ENCODE results near the gene PTPN2.

Gene PTPN2

DNA sequence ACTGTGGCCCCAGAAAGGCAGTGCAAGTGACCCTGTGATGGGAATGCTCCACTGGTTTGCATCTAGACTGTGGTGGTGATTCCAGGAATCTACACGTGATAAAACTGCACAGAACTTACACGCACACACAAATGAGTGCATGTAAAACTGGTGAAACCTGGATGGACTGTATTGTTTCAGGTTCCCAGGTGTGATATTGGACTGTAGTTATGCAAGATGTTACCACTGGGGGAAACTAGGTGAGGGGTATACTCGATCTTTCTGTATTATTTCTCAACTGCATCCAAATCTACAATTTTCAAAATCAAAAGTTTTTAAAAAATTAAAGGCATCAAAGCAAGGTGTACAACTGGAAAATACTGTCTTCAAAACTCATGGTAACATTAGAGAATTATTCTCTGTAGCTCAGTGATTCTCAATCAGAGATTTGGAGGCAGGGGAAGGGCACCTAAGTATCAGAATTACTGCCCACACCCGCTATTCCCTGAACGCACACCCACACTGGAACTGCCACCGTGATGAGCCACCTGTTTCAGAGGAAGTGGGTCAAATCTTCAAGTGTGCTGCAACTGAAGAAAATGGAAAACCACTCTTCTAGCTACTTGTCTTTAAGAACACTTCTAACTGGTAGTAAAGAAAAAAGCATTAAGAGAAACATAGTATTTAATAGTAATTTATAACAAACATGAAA lies 26.7 kb downstream of the PTPN2 start:
- no peak for DNase-seq

DNA sequence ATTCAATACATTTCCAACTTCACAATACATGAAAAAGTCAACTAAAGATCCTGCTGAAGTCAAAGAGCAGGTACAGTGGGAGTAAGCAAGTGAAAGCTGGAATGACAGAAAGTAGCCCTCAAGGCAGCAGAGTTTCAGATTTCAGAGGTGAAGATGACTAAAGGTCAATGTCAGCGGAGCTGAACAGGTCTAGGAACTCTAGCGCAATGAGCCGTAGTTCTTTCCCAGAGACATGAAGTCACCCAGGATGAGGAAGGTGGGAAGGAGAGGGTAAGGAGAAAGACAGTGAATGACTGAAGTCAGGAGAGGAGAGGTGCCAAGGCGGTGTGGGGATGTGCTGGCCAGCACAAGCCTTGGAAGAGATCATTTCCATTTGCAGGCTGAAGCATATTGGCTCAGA lies 28.1 kb downstream of the PTPN2 start:
- no peak for DNase-seq

DNA sequence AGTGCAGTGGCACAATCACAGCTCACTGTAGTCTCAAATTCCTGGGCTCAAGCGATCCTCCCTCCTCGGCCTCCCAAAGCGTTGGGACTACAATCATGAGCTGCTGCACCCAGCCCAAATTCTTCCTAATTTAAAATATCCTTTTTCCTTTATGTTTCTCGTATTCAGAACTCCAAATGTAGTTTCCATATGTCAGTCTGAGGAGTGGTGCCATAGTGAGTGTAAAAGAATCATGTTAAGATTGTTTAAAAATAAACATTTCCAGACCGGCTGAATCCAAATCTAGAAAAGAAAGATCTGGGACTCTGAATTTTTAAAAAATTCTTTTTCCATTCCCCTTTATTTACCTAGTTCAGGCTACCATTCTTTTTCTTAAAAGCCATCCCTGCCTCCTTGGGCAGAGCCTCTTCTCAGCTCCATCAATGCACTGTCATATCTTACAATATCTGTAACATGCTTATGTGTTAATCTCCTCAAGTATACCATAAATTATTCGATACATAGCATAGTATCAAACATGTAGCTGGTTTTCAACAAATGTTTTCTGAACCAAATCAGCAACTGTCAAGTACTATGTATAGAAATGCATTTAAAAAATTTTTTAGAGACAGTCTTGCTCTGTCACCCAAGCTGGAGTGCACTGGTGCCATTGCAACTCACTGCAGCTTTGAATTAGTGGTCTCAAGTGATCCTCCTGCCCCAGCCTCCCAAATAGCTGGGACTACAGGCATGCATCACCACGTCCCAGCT lies 31.3 kb downstream of the PTPN2 start:
- DNase-seq = no peak

- DNase-seq = no peak
Measured at GRCh38 chr18:12851716-12852115, 32.3 kb downstream of the PTPN2 start.

DNA sequence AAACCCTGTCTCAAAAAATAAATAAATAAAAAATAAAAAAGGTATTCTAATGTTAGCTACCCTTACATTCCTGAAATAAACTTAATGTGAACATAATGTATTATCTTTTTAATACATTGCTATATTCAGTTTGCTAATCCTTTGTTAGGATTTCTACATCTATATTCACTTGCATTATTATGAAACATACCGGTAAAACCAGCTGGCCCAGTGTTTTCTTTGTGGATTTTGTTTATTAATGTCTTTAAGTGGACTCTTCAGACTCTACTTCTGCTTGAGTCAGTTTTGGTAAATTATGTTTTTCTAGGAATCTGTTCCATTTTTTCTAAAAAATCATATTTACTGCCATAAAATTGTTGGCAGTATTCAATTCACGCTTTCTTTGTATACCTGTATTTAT lies 34.5 kb downstream of the PTPN2 start:
- no peak for DNase-seq

- DNase-seq = no peak
Measured at GRCh38 chr18:12848405-12848804, 35.6 kb downstream of the PTPN2 start.

DNA sequence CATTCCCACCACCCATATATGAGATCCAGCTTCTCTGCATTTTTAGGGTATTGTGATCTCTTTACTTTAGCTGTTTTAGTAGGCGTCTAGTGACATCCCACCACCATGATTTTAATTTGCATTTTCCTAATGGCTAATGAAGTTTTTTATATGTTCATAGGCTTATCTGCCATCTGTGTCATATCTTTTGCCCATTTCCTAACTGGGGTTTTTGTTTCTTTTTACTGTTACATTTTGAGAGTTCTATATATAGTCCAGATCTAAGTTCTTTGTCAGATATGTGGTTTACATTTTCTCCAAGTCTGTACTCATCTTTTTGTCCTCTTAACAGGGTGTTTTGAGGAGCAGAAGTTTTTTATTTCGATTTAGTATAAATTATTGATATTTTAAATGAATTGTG lies 39.6 kb downstream of the PTPN2 start:
- DNase-seq = no peak

DNA sequence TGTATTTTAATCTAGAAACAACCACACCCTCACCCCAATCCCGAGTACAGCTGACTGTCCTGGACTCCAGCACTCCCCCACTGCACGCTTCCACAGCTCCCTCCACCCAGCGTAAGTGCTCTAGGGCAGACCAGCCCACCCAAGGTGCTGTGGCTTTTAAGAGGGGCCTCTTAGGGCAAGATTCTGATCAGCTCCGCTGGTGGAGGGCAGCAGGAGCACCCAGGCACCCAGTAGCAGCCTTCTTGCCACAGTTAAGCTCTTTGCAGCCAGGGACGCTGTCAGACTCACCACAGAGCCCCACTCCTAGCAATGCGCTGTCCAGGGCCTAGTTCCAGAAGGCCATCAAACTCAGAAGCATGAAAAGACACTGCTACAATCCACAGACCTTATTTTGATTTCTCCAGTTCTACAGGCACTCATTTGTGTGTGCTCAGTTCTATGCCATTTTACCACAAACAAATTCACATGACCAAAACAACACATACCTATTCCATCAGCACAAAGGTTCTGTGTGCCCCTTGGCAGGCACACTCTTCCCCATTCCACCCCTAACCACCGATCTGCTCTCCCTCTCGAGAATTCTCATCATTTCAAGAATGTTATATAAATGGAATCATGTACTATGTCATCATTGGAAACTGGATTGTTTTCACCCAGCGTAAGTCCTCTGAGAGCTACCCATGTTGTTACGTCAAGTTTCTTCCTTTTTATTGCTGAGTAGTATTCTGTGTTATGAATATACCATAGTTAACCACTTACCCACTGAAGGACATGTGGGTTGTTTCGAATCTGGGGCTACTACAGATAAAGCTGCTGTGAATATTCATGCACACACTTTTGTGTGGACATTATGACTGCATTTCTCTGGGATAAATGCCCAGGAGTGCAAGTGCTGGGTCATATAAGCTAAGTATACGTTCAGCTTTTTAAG lies 40.4 kb downstream of the PTPN2 start:
- DNase-seq = no peak

DNA sequence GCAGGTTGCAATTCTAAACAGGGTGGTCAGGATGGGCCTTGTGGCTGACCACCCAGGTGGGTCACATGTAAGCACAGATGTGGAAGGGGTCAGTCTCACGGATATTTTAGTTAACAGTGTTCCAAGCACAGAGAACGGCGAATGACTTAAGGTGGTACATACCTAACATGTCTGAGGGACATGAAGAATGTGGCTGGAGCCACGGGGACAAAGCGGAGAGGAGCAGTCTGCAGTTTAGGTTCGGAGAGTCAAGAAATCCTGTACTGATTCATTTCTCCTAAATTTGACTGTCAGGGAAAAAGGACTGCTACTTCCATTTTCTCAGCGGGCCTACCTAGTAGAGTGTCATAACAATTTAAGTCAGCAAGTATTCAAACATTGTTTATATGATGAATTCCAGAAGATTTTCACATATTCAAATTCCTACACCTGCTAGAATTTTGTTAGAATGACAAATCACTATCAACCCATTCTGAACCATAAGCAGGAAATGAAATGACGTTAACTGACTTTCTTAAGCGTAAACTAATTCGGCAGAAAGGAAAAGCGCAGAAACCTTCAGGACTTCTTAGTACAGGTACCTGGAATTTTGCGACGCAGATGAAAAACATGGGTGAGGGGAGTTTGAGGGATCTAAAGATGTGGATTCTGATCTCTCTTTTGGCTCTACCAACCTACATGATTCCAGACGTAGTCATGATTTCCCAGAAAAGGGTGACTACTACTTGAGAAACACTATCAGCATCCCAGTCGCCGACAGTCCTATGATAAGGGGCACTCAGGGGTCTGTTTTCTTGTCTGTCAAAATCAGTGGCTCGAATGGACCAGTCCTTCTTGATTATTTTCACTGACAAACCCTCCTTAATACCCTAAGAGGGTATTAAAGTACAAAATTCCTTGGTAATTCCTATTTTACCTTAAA lies 41.3 kb downstream of the PTPN2 start:
- no peak for DNase-seq

GRCh38 chr18:12841070-12841469 lies 43.0 kb downstream of the PTPN2 start:
- no peak for DNase-seq

GRCh38 chr18:12840382-12840781 lies 43.7 kb downstream of the PTPN2 start:
- peak; percentile 38 for DNase-seq

- DNase-seq = peak; percentile 70
Measured at GRCh38 chr18:12839526-12840196, 44.4 kb downstream of the PTPN2 start.

DNA sequence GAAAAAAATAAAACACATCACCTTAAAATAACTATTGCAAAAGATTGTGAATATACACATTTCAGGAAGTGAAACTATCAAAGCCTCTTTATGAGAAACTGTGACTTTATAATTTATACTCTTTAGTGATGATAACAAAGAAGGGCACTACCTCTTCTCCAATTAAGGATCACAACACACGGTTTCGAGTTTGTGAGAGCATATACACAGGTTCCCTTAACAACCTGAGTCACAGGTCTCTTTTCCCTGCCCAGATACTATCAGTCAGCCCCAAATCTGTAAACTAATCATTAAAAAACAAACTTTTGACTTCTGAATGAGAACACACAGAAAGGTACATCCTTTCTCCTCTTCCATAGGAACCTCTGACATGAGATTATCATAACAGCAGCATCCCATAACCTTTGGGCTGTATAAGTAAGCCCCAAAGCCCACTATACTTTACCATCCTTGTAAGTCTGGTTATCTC lies 44.9 kb downstream of the PTPN2 start:
- peak; percentile 60 for DNase-seq

DNA sequence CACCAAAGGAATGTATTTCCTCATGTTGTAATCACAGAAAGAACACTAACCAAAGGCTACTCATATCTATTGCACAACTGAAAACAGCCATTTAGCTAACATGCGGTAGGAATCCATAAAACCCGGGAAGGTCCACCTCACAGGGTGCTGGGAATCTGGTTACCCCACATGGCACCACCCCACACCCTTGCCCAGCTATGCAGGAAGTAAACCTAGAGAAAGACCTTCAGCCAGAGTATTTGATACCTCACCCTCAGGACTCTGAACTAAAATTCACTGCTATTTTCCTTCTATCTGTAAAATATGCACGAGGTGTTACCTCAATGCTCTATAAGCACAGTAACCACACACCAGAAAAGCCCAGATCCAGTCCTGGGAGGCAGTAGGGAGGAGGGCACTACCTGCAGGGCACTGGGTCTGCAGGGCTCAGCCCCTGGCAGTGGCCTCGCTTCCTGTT lies 45.8 kb downstream of the PTPN2 start:
- DNase-seq = peak; percentile 40

- DNase-seq = no peak
Measured at GRCh38 chr18:12837747-12838146, 46.3 kb downstream of the PTPN2 start.

DNA sequence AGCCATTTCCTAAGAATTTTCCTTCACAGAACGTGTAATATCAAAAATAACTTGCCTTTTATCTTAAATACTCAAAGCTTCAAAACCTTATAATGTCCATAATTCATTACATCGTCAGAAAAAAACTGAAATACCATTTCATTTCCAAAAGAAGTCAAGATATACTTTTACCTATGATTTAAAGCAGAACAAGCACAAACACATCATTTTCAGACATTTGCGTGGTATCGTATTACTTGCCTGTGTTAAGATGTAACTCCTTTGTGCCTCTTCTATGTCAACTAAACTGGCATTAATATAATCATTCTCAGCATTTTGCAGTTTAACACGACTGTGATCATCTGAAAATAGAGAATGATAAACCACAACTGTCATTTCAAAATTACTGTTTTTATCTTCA lies 47.5 kb downstream of the PTPN2 start:
- no peak for DNase-seq

DNA sequence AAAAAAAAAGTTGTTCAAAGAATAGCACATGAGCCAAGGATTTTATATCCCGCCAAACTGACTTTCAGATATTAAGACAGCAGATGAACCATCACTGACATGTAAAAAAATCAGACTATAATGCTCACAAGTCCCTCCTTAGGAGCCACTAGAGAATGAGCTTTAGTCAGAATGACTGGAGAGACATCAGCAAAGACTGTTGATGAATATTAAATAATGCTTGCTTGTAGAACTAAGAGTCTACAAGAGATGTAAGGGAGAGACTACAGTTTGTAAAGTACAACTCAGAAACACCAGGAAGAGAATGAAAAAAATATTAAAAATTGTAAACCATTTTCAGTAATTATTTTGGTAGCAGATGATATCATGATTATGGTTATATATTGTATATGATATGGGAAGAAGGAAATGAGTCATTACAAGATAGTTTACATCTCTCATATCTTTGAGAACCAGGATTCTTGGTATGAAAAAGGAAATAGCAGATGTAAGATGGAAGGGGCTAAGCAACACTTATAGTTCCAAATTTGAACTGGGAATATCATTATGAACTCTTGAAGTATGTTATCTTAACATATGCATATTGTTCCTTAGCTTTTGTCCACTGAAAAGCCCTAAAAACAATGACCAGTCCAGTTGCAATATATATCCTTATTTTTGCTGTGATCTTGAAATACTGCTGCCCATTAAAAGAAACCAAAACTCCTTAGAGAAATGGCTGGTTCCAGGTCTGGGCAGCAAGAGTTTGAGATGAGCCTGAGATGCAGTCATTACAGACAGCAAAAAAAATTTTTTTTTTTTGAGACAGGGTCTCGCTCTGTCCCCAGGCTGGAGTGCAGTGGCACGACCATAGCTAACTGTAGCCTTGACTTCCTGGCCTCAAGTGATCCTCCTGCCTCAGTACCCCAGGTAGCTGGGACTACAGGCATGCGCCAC lies 55.7 kb downstream of the PTPN2 start:
- DNase-seq = no peak

- DNase-seq = no peak
Measured at GRCh38 chr18:12827588-12827987, 56.4 kb downstream of the PTPN2 start.

- no peak for DNase-seq
Measured at GRCh38 chr18:12825230-12825629, 58.8 kb downstream of the PTPN2 start.

GRCh38 chr18:12823892-12824291 lies 60.1 kb downstream of the PTPN2 start:
- DNase-seq = no peak

All from CD4-positive, alpha-beta T cell treated with Interleukin-17A for 1 hour (primary cell).